Right atrium auricular region (tissue), 2 donors: ENCODE data around the gene GAP43. TPM values are rescaled to one million over a fixed set of nuclear protein-coding genes. Genes with fewer than 3 reads are reported as not detected.

Experiments used
- DNase-seq: peaks from one replicate; pipeline ENCODE4 v3.0.0-alpha.2; 2019; ENCODE audit warnings: low spot score
- H3K27ac ChIP-seq, 2 donors: fragments of 200-600 bp; sonication (generic); 1 replicate in 1 of 2; 2 replicates in 1 of 2; pipeline ENCODE4 v1.5.1; 2016 to 2019
- H3K27me3 ChIP-seq, 2 donors: fragments of 200-600 bp; sonication (generic); one replicate each; pipeline versions ENCODE4 v1.5.1 to v1.6.0; 2017 to 2019
- H3K36me3 ChIP-seq: fragments of 200-600 bp; sonication (generic); one replicate; pipeline ENCODE4 v1.5.1; 2016
- H3K4me1 ChIP-seq, 2 donors: fragments of 200-600 bp; sonication (generic); one replicate each; pipeline versions ENCODE4 v1.5.1 to v1.6.0; 2017 to 2019
- H3K4me3 ChIP-seq, 2 donors: fragments of 200-600 bp; sonication (generic); 1 replicate in 1 of 2; 2 replicates in 1 of 2; pipeline ENCODE4 v1.5.1; 2017 to 2019; ENCODE audit warnings: mild to moderate bottlenecking in 1 of 2, moderate library complexity in 1 of 2
- H3K9me3 ChIP-seq, 2 donors: fragments of 200-600 bp; sonication (generic); one replicate each; pipeline ENCODE4 v1.5.1; 2019
- CTCF ChIP-seq, 2 donors: fragments of 200-600 bp; sonication (generic); IDR thresholded peaks; one replicate each; pipeline ENCODE4 v1.5.1; 2019; ENCODE audit warnings: antibody characterized with exemption in 2 of 2
- total RNA-seq, 2 donors: library from RNA; depleted of rRNA; stranded (reverse); fragments of >200 nt; gene quantifications; one replicate each; pipeline ENCODE4 v1.1.0, GENCODE V29; 2016

GAP43 gene
- total RNA-seq, 2 donors from 2014 or later: 0.47 to 1.7 TPM

DNA sequence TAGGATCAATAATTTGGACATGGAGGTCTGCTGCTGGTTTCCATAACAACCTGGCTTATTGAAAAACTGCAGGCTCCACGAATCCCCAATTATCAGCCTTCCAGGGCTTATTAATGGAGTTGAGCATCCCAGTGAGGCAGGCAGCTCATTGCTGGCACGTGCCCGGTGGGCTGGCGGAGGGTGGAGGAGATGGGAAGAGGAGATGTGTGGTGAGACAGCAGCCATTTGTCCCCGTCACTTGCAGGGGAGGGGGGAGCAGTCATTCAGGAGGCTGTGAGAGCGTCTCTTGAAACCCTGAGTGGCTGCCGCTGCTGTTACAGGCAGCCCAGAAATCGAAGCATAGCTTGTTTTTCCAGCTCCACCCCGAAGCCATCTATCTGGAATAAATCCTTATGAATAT lies 70.6 kb downstream of the GAP43 start:
- Histone ChIP-seq H3K4me3 (no peak overlapping the region), H3K9me3 (no peaks in the 10 kb centered on the region), H3K27ac (no peak overlapping the region), H3K36me3 (no peaks in the 10 kb centered on the region), H3K27me3 (no peaks in the 10 kb centered on the region), H3K4me1 (no peaks in the 10 kb centered on the region)
- DNase-seq: no peak
- no peak for TF ChIP-seq CTCF (IDR thresholded peaks at IDR 0.05)

- Histone ChIP-seq H3K27me3 (no peaks in the 10 kb centered on the region), H3K4me3 (no peak overlapping the region), H3K9me3 (no peaks in the 10 kb centered on the region), H3K36me3 (no peaks in the 10 kb centered on the region), H3K4me1 (peaks cover 0 to 6% of the 10 kb centered on the region in 2 donors), H3K27ac (no peak overlapping the region)
- TF ChIP-seq CTCF (IDR thresholded peaks at IDR 0.05): no peak
- no peak for DNase-seq
Measured at GRCh38 chr3:115695090-115695489, 71.8 kb downstream of the GAP43 start.

DNA sequence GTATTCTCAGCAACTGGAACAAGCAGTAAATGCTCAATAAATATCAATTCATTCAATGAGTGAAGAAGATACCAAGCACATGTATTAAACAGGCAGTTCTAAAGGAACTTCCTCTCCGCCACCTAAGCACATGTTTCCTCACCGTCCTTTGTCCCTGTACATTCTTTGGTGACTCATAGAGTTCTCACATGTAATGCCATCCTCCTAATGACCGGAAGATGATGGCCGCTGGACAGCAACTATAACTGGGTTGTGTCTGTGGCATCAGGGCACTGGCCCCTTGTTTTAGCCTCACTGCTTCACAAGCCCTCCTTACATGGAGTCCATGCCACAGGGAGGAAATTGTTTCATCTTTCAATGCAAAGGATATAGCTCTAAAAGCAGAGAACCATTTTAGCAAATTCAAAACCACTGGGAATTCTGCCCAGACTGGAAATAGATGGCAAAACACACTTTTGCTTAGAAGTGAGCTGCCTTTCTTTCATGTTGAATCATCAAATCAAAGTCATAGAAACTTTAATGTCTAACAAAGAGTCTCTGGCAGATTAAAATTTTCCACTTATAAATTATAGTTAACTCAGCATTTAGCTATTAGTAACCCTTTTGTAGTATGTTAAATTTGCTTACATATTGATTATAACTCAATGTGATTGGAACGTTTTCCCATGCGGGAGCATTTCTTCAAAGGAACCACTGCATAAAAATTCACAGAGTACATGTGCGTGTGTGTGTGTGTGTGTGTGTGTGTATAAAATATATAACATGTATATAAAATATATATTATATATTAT lies 74.1 kb downstream of the GAP43 start:
- H3K27ac ChIP-seq: no peak overlapping the region
- no peak for DNase-seq
- H3K4me1 ChIP-seq: peaks cover 0 to 6% of the 10 kb centered on the region in 2 donors
- H3K4me3 ChIP-seq: no peak overlapping the region
- no peak for TF ChIP-seq CTCF (IDR thresholded peaks at IDR 0.05)
- H3K36me3 ChIP-seq: no peaks in the 10 kb centered on the region
- H3K27me3 ChIP-seq: no peaks in the 10 kb centered on the region
- no peaks in the 10 kb centered on the region for H3K9me3 ChIP-seq

- H3K4me3 ChIP-seq: no peak overlapping the region
- H3K4me1 ChIP-seq: peaks cover 0 to 6% of the 10 kb centered on the region in 2 donors
- no peaks in the 10 kb centered on the region for H3K36me3 ChIP-seq
- no peaks in the 10 kb centered on the region for H3K9me3 ChIP-seq
- DNase-seq: no peak
- no peak for TF ChIP-seq CTCF (IDR thresholded peaks at IDR 0.05)
- no peaks in the 10 kb centered on the region for H3K27me3 ChIP-seq
- no peak overlapping the region for H3K27ac ChIP-seq
Measured at GRCh38 chr3:115698851-115699591, 75.7 kb downstream of the GAP43 start.

GRCh38 chr3:115699706-115700105 lies 76.4 kb downstream of the GAP43 start:
- no peak for TF ChIP-seq CTCF (IDR thresholded peaks at IDR 0.05)
- no peak for DNase-seq
- Histone ChIP-seq H3K27ac (no peak overlapping the region), H3K4me1 (peaks cover 0 to 6% of the 10 kb centered on the region in 2 donors), H3K4me3 (no peak overlapping the region), H3K27me3 (no peaks in the 10 kb centered on the region), H3K9me3 (no peaks in the 10 kb centered on the region), H3K36me3 (no peaks in the 10 kb centered on the region)
